Measurements from ENCODE around the gene ZNF394. TPM values are rescaled to one million over a fixed set of nuclear protein-coding genes. Genes with fewer than 3 reads are reported as not detected.

The ZNF394 gene
- 24.2 and 27.4 TPM in 2 replicates for total RNA-seq

GRCh38 chr7:99499721-99500636 lies at the start of gene ZNF394:
ZNF394 (minus strand) TSS chr7:99500281; CDS start chr7:99500093, 188 bp downstream.

GRCh38 chr7:99504603-99505323 lies 4.7 kb upstream of the ZNF394 start, which contains the start of gene ZKSCAN5:
ZKSCAN5 (plus strand) TSS chr7:99504662; CDS start chr7:99506045, 1,383 bp downstream.

GRCh38 chr7:99472561-99473314 lies 27.3 kb downstream of the ZNF394 start, which contains the start of gene ZNF789:
ZNF789 (plus strand) TSS chr7:99472890; CDS start chr7:99476457, 3,567 bp downstream.

Other genes starting within 250 kb of the ZNF394 start
- gene MYH16, start 227.4 kb downstream of the ZNF394 start, total RNA-seq, result 0.93 and 1.1 TPM in 2 replicates
- gene ARPC1A, start 174.4 kb downstream of the ZNF394 start, total RNA-seq, result 229 and 254 TPM in 2 replicates
- gene ARPC1B, start 125.6 kb downstream of the ZNF394 start, total RNA-seq, result 353 and 402 TPM in 2 replicates
- gene PDAP1, start 91.7 kb downstream of the ZNF394 start, total RNA-seq, result 61.8 and 81.7 TPM in 2 replicates
- gene BUD31, start 91.3 kb downstream of the ZNF394 start, total RNA-seq, result 87.8 and 169 TPM in 2 replicates
- 3.3 and 4.0 TPM in 2 replicates for gene PTCD1, start 61.5 kb downstream of the ZNF394 start, total RNA-seq
- 26.5 and 30.5 TPM in 2 replicates for gene CPSF4, start 61.3 kb downstream of the ZNF394 start, total RNA-seq
- 404 and 586 TPM in 2 replicates for gene ATP5MF, start 34.1 kb downstream of the ZNF394 start, total RNA-seq
- 9.8 and 11.9 TPM in 2 replicates for gene ZNF789, start 27.4 kb downstream of the ZNF394 start, total RNA-seq
- 13.6 and 14.8 TPM in 2 replicates for gene ZKSCAN5, start 4.4 kb upstream of the ZNF394 start, total RNA-seq
- gene FAM200A, start 51.8 kb upstream of the ZNF394 start, total RNA-seq, result 6.5 and 8.1 TPM in 2 replicates
- gene ZNF655, start 58.4 kb upstream of the ZNF394 start, total RNA-seq, result 21.4 and 24.3 TPM in 2 replicates
- 0.43 TPM in 1 of 2 replicates, not detected in the other for gene TMEM225B, start 98.0 kb upstream of the ZNF394 start, total RNA-seq
- gene ZSCAN25, start 116.7 kb upstream of the ZNF394 start, total RNA-seq, result 12.3 and 12.4 TPM in 2 replicates
- gene CYP3A5, start 179.7 kb upstream of the ZNF394 start, total RNA-seq, result not detected in 2 replicates
- gene CYP3A7, start 234.9 kb upstream of the ZNF394 start, total RNA-seq, result 0.07 and 0.27 TPM in 2 replicates

Measured in thoracic aorta endothelial cell (primary cell).